NCI-H510A treated with DMSO at 0.1 percent for 48 hours (cell line): ENCODE measurements around the gene DROSHA.
"Not testable (repeated sequence)": the region's sequence is repeated elsewhere in the genome, so short reads cannot be mapped to it uniquely, and the experiment has no call there.

Experiments used
- DNase-seq: peaks from one replicate; lab custom pipeline; 2025; lab: John Stamatoyannopoulos, UW

Gene DROSHA

DNA sequence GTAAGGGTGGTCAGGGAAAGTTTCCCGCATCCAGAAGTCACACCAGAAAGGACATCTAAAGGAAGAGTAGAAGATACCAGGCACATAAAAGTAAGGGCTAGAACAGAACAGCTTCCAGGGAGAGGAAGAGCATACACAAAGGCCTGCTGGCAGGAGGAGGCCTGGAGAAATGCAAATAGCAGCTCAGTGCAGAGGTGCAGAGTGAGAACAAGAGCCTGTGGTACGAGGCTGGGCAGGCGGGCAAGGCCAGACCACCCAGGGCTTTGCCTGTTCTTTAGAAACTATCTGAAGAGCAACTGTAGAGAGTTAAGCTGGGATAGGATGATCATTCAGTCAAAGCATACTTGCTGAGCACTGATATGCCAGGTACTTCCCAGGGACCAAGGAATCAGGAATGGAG, 115.3 kb downstream of the DROSHA start:
- no peak for DNase-seq

DNA sequence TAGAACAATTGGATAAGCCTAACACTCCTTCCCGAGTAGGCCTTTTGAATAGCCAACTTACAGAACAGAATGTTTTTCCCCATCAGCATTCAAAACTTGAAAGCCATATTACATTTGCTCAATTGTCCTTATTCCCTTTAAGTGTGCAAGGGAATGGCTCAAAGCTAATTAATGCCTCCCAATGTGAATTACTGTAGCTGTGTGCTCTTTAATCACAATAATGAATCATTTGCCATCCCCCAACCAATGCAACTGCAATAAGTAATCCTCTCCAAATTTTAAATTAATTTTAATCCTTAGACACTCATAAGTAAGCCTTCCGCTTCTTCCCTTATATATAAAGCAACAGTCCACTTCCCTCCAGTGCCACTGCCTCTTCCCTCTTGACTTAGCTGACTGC, 115.9 kb downstream of the DROSHA start:
- no peak for DNase-seq

DNA sequence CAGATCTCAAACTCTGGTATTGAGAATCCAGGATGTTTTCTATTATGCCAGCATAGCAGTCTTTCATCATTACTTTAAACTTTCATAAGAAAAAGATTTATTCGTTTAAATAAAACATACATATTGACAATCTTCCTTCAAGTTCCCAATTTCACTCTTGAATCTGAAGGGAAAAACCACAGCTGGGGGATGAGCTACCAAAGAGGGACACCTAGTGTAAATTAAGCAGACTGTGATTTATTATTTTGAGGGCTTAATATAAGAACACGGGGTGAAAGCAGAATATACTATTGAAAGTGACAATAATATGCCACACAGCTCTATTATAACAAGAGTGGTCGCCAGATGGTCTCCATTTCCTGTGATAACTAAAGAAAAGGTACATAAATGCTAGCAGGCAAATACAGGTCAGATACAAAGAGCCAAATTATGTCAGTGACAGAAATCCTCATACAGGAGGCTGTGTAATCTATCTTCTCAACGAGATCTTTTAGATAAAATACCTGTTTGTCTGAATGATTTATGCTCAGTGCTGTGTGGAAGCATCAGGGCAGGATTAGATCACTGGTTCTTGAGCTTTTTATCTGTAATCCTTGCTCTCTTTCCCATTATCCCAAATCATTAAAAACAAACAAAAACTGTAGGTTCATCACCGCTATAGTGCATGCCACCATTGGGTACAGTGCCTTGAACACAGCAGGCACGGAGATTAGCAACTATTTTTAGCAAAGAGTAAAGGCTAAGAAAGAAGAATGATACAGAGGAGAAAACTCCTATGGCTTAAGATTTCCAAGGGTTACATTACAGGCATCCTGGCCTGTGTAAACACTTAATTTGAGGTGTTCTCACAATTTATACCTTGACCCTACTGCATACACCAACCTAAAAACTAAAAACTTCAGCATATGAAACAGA, 116.6 kb downstream of the DROSHA start:
- DNase-seq, result no peak

DNA sequence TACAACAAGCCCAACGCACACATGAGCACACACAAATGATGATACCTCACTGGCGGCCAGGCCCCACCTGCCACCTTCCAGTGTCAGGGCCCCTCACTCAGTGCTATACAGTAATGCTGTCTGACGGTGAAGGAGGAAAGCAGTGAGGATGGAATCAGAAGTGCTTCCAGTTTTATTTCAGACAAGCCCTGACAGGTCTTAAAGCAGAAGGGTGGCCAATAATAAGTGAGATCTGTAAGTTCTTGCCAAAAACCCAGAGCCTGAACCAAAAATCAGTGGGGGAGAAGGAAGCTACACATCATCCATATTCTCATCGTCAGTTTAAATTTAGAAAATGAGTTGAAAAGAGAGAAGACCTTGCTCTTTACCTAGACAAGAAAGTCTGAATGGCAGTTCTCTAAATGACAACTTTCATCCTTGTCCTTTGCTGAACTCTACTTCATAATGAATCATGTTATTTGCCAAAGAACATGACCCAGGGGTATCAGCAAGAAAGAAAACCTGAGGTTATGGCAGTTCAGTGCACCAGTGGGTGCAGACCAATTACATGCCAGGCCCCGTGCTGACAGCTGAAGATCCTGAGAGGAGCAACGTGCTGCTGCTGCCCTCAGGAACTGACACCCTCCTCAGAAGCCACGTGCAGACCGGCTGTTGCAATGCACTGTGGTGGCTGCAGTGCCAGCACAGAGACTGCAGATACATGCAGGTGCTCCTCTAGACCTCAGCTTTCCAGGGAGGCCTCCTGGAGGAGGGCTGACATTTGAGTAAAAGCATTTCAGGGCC, 118.7 kb downstream of the DROSHA start:
- no peak for DNase-seq

DNA sequence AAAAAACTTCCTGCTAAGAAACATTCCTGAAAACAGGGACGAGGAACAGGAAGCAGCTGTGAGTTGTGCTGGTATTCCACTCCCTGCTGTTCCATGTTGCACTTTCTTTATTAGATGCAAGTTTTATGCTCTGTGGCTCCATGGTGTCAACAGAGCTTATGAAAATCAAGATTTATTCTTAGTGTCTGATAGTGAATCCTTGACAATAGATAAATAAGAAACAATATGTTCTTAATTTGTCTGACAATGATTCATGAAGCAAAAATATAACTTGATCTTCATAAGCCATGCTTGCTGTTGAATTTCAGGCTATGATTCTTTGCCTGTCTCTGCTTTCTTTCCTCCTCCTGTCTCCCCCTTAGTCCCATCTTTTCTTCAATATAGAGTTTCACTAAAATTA, 119.6 kb downstream of the DROSHA start:
- no peak for DNase-seq

DNA sequence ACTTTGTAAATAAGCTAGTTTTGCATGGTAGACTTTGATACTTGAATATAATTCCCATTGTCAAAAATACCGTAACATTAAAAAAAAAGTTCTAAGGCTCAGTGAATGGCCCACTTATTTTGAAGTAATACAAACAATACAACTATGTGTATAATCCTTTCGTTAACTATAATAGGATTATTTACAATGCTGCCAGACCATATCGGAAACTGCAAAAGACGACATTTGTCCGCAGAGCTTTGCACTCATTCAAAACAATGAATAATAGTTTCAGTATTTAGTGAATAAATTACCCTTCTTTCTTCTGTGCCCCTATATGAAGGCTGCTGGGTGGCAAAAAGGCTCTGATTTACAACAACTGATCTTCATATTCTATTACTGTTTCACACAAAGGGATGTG, 121.8 kb downstream of the DROSHA start:
- DNase-seq, result no peak

DNA sequence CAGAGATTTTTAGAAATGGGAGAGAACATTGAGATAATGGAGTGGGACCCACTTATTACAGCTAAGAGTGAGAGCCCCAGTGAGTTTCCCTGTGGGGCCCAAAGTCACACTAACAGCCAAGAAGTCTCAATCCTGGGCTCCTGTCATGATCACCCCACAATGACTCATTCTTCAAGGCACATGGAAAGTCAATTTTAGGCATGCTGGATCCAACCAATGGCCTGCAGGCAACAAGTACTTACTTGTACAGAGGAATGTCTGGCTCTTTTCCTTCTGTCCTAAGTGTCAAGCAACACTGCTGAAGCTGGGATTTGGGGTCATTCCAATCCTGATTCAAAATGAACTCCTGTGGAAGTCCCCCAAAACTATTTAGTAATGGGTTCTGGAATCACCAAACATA, 123.1 kb downstream of the DROSHA start:
- DNase-seq, result no peak

DNA sequence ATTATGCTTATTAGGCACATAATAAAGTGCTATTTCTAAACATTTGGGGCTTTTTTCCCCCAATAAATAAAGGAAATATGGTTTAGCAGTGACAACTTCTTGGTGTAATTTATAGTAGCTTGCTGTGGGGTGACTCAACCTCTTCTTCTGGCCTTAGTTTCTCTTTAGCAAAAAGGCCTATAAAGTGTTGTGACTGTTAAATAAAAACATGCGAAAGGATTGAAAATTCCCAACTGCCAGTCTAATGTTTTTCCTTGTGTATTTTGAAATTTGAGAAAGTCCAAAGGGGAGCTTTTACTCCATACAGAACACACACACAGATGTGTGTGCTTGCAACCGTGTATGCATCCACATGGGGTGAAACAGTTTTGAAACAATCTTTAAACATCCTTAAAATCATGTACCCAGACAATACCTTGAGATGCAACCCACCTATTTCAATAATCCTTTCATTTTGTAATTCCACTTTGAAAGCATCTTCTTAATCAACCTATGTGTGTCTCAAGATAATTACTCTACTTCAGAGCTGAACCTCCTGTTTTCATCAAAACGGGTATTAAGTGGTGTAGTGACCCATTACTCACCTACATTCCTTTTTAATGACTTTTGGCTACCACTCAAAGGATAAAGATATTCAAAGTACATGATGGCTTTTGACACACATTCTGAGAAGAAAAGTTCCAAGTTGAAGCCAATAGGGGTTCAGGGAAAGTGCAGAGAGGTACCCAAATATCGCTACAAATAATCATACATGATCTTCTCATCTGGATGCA, 123.8 kb downstream of the DROSHA start:
- no peak for DNase-seq

DNA sequence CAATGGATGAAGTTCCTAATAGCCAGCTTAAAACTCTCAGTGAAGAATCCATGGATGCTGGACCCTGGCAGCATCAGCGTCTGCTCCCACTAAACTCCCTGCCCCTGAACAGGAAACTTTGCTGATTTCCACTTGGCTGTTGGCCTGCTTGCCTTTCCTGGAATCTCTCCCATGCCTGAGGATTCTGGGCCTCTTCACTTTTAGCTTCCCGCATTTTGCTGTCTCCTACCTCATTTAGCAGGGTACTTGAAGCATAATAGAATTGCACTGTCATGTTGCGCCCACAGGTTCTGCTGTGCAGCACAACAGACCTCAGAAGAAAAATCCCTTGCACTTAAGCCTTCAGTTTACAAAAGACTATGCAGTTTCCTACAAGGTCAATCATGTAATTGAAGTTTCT, 127.6 kb downstream of the DROSHA start:
- no peak for DNase-seq

DNA sequence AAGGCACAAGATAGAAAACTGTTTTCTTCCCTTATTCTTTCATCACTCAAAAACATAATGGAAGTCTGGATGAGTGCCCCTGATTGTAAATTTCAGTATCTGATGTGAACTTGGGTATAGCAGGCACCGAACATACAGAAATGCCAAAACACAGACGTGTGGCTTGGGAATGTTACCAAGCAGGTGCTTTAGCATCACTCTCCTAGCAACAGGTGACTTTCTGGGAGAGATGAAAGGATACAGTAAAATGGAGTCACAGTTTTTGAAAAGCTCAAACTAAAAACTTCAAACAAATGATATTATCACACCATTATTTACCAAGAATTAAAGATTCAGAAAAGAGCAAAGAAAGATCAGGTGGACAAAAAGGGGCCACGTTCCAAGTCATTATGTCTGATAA, 130.2 kb downstream of the DROSHA start:
- no peak for DNase-seq

DNA sequence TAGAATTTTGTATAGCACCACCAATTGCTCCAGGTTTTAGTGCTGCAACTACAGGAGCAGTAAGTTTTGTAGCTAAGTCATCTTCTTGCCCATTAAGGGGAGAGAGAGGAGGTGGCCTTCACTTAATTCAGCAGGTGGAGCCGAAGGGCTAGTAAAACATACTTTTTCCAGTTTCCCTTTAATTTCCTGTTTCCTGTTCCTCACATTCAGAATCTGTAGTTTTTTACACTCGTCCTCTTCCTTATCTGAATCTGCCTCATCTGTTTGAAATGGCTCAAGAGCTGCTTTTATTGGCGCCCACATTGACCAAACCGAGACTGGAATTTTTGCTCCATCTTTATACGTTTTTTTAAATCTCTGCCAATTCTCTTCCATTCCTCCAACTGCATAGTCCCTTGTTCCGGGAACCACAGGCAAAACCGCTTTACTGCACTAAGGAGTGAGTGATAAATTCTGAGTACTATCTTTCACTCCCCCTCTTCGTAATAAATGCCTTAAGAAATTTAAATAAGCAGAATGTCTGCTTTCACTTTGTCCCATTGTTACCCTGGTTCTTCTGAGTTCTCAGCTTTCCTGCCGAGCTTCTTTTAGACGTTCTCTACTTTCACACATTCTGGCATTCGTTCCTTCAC, 133.9 kb downstream of the DROSHA start:
- DNase-seq, result no peak

DNA sequence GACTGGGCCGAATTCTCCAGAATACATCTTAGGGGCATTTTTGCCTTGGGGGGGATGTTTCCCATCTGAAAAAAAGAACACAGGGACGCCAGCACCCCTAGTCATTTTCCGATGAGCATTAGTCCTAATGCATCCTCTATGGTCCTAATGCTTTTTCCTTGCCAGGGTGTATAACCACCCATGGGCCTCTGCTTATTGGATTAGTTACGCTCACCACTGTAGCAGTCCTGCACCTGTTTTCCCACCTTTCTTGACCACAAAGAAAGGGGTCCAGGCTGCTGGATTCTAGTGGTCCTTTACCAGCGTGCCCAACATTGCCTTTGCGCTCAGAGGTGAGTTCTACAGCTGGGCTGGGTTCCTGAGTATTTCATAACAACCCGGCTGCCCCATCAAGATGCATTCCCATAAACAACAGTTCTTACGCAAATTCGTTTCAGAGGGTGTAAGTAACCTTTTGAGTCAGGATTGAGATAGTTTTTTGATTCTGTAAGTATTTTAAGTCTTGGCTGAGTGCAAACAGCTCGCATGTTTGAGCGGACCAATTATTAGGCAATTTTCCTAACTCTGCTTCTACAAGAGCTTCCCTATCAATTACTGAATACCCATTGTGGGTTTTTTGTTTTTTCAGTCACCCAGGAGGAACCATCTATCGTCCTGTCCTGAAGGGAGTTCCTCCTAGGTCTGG, 135.1 kb downstream of the DROSHA start:
- no peak for DNase-seq

DNA sequence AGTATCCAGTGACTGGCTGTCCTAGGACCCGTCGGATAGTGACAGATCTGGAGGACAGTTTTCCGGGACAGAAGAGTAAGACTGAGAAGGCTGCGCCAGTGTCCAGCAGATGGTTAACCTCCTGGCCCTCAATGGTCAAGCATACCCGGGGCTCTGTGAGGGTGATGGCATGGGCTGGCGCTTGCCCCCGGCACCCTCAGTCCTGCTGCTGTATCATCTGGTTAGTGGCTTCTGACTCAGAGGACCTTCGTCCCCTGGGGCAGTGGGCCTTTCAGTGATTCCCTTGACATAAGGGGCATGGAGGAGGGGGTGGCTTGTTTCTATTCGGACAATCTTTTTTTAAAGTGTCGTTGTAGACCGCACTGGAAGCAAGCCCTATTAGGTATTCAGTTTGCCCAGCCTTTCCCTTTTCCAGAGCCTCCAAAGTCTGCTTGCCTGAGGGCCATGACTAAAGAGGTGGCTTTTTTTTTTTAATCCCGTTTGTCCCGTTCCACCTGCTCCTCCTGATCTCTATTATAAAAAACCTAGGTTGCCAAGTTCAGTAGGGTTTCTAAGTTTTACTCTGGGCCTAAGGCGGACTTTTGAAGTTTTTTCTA, 136.3 kb downstream of the DROSHA start:
- DNase-seq, result not testable (repeated sequence)

DNA sequence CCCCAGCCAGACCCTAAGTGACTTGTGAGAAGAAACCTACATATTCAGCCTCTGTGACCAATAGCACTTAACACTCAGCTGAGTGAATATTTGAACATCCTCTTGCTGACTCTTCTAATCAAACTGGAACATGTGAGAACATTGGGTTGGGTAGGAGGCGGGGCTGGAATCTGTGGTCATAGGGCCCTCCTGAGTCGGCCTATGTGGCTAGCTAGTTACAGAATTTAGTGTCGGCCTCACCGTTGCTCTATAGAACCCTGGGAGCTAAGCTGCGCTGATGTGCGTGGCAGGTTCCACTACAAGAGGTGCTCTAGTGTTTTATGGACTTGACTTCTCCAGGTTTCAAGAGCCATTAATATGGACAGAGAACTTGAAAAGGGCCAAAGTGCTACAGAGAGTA, 138.8 kb downstream of the DROSHA start:
- peak; percentile 4 for DNase-seq

DNA sequence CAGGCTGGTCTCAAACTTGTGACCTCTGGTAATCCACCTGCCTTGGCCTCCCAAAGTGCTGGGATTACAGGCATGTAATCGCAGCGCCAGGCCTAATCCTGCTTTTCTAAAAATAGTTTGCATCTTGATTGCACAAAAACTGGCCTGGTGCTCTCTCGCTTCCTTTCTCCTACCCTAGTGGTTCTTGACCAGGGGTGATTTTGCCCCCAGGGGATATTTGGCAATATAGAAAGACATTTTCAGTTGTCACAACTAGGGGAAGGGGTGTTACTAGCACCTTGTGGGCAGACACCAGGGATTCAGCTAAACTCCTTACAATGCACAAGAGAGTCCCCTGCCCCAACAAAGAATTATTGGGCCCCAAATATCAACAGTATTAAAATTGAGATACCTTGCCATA, 139.8 kb downstream of the DROSHA start:
- no peak for DNase-seq

DNA sequence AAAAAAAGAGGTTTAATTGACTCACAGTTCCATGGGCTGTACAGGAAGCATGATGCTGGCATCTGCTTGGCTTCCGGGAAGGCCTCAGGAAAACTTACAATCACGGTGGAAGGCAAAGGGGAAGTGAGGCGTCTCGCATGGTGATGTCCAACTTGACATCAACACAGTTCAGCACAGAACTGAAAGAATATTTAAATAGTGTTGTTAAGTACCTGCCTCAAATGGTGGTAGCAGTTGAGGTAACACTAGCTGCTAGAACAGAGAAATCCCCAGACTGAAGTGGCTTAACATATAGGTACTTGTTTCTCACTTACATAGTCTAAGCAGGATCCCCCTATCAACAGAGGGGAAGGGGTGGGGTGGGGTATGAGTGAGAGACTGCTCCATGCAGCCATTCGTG, 141.6 kb downstream of the DROSHA start:
- no peak for DNase-seq

DNA sequence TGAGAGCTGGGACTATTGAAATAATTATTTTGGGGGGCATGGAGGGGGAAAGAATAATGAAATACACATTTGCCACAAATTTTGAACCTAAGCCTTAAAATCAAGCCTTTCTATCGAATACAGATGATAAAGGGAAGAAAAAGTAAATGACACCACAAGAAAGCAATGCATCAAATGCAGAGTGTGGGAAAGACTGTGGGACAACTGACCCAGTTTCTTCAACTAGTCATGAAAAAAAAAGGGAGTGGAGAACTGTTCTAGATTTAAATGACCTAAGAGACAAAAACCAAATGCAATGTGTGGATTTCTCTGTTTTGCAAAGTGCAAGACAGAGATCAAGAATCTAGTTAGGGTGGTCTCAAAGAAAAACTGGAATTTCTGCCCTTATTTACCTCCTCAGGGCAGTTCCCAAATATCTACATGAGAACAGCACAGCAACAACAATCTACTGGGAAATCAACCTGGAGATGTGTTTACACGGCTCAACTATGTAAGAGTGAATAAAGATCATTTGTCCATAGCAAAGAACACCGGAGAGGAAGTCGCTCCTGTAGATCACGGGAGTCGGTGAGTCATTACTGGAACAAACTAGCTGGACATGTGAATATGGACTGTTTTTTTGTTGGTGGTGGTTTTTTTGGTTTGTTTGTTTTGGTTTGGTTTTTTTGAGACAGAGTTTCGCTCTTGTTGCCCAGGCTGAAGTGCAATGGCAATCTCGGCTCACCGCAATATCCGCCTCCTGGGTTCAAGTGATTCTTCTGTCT, 145.9 kb downstream of the DROSHA start:
- no peak for DNase-seq

DNA sequence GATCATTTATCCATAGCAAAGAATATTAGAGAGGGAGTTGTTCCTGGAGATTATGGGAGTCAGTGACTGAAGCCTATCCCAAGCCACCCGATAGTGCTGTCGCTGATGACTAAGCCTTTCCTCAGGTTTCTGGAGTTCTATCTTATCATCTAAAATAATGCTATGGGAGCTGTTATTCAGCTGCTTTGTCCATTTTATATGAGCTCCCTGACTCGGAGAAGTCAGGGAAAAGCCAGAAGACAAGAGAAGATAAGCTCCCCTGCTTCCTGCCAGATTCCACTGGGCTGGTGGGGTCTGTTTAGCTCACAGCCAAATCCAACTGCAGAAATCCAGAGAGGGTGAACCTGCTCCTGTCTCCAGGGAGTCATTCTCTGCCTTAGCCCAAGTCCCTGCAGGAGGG, 148.2 kb downstream of the DROSHA start:
- DNase-seq, result no peak

DNA sequence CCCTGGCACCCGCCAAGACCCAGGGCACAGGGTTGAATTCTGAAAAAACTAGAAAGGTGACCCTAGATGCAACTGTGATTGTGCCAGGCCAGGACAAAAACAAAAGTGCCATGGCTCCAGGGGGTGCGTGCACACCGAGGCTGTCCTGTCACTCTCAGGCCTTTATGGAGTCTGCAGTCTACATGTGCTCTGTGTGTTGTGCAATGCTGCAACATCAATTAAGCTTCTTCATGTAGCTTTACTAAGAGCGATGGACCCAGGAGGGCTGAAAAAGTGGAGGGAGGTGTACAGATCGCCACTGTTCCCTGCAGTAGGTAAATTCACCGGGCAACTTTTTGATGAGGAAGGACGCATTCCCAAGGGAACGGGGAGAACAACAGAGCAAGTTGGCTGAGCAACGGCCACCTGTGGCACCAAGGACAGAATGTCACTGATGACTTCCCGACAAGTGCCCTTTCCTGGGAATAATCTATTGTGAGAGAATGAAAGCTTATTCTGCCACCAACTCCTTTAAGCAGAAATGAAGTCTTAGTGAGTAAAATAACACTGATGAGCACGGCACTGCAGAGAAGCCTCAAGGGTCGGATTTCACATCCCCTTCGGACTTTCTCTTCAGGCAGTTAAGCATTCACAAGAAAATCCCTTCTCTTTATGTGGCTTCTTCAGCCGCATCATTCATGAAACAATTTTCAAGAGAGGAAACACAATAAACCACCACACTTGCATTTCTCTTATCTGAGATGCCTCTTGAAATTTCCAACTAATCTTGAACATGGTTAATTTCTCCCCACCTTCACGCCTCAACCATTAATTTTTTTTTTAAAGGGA, 149.6 kb downstream of the DROSHA start:
- DNase-seq, result no peak
